Measurements from ENCODE around the gene RPL37.
"Not testable (repeated sequence)": the region's sequence is repeated elsewhere in the genome, so short reads cannot be mapped to it uniquely, and the experiment has no call there.

The RPL37 gene

DNA sequence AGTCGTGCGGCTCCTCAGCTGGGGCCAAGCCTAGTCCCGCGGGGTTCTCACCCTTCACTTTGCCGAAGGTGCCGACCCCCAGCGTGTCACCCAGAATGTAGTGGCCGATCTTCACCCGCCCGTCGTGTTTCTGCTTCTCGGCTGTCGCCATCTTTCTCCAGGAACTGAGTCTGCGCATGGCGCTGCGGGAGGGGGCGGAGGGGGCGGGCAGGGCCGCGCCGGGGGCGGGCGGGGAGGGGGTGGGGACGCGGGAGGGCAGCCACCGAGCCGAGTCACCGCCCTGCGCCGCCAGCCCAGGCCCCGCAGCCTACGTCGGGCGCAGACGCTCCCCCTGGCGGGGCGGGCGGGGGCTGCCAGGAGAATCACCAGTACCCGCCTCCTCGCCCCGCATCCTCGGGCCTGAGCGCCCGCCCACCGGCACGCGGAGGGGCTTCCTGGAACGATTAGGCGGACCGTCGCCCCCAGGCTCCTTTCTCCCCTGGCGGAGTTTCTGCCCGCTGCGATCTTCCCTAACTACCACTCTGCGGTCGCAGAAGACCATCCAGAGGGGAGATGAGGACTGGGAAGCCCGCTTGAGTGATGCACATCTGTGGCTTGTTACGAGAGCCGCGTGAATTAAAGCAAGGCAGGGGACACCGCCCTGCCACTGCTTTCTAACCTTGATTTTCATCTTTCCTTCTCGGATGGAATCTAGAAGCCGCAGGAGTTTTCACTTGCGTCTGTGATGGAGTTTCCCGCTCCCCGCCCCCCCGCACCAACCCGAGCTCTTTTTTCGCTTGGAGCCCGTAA lies 36.8 kb downstream of the RPL37 start, which contains the start of gene PRKAA1:
Gene PRKAA1 (minus strand): TSS at position 363 of the 789 bp plus-strand sequence. CDS start 185 bp downstream, at position 178.
- peak within 1 kb of the TSS; percentile 84 for H2BK120ac ChIP-seq (ENCODE audit: insufficient read depth, low read length, poor library complexity)
- no peaks in the 10 kb centered on the region for H3K27me3 ChIP-seq (ENCODE audit: insufficient read depth, low read length)
- H4K91ac ChIP-seq (ENCODE audit: low read depth, low read length): peak within 1 kb of the TSS; percentile 81
- peaks cover 6% of the 10 kb centered on the region for H3K79me2 ChIP-seq (ENCODE audit: control insufficient read depth, insufficient read depth, low read length, poor library complexity)
- H2AK5ac ChIP-seq (ENCODE audit: low read length): no peak within 1 kb of the TSS
- peak within 1 kb of the TSS; percentile 87 for H3K27ac ChIP-seq (ENCODE audit: low read depth, low read length)
- H3K23ac ChIP-seq (ENCODE audit: low read length): no peak within 1 kb of the TSS
- H3K9ac ChIP-seq (ENCODE audit: low read length): peak within 1 kb of the TSS; percentile 95
- peak; percentile 92 to 94 for DNase-seq
- no CpG with 5 or more reads among the region's 70 CpGs for WGBS (ENCODE audit: extremely low coverage, insufficient coverage, insufficient read length)
- H4K8ac ChIP-seq (ENCODE audit: low read depth, low read length): peak within 1 kb of the TSS; percentile 94
- peak within 1 kb of the TSS; percentile 81 for H3K4me2 ChIP-seq (ENCODE audit: low read length)
- no peaks in the 10 kb centered on the region for H3K9me3 ChIP-seq (ENCODE audit: insufficient read depth, low read depth, low read length)
- peak within 1 kb of the TSS; percentile 45 for H2BK12ac ChIP-seq (ENCODE audit: low read length)
- H3K4me3 ChIP-seq (ENCODE audit: low read depth, low read length): peak within 1 kb of the TSS; percentile 95
- H3K4me1 ChIP-seq (ENCODE audit: control insufficient read depth in 1 of 2, insufficient read depth in 2 of 2, low read length in 2 of 2): no peaks in the 10 kb centered on the region
- peak within 1 kb of the TSS; percentile 91 for H4K12ac ChIP-seq (ENCODE audit: low read depth, low read length)
- H3K4ac ChIP-seq (ENCODE audit: low read depth, low read length): peak within 1 kb of the TSS; percentile 81
- peaks cover 5% of the 10 kb centered on the region for H3K79me1 ChIP-seq (ENCODE audit: low read length)
- H2AFZ ChIP-seq (ENCODE audit: insufficient read depth, low read length, poor library complexity): peak within 1 kb of the TSS; percentile 98
- peak within 1 kb of the TSS; percentile 86 for H3K18ac ChIP-seq (ENCODE audit: low read length)
- peak within 1 kb of the TSS; percentile 94 for H3K14ac ChIP-seq (ENCODE audit: low read length)
- H3K36me3 ChIP-seq (ENCODE audit: control insufficient read depth in 1 of 2, insufficient read depth in 2 of 2, low read length in 2 of 2): peaks cover 0 to 3% of the 10 kb centered on the region in 2 experiments
- peak within 1 kb of the TSS; percentile 78 for H2BK5ac ChIP-seq (ENCODE audit: low read depth, low read length, poor library complexity)

- peaks cover 0 to 3% of the 10 kb centered on the region in 2 experiments for H3K36me3 ChIP-seq (ENCODE audit: control insufficient read depth in 1 of 2, insufficient read depth in 2 of 2, low read length in 2 of 2)
- no peak overlapping the region for H2AK5ac ChIP-seq (ENCODE audit: low read length)
- peak overlapping the region; percentile 94 for H3K14ac ChIP-seq (ENCODE audit: low read length)
- no CpG with 5 or more reads among the region's 56 CpGs for WGBS (ENCODE audit: extremely low coverage, insufficient coverage, insufficient read length)
- peak overlapping the region; percentile 91 for H4K12ac ChIP-seq (ENCODE audit: low read depth, low read length)
- H4K8ac ChIP-seq (ENCODE audit: low read depth, low read length): peak overlapping the region; percentile 94
- H2BK120ac ChIP-seq (ENCODE audit: insufficient read depth, low read length, poor library complexity): peak overlapping the region; percentile 84
- peak overlapping the region; percentile 27 for H2BK12ac ChIP-seq (ENCODE audit: low read length)
- H2AFZ ChIP-seq (ENCODE audit: insufficient read depth, low read length, poor library complexity): peak overlapping the region; percentile 93
- H3K79me2 ChIP-seq (ENCODE audit: control insufficient read depth, insufficient read depth, low read length, poor library complexity): peaks cover 6% of the 10 kb centered on the region
- H3K4me3 ChIP-seq (ENCODE audit: low read depth, low read length): peak overlapping the region; percentile 95
- H3K4me2 ChIP-seq (ENCODE audit: low read length): peak overlapping the region; percentile 60
- peak overlapping the region; percentile 78 for H2BK5ac ChIP-seq (ENCODE audit: low read depth, low read length, poor library complexity)
- peak; percentile 25 to 60 for DNase-seq
- no peak overlapping the region for H3K23ac ChIP-seq (ENCODE audit: low read length)
- peak overlapping the region; percentile 95 for H3K9ac ChIP-seq (ENCODE audit: low read length)
- no peaks in the 10 kb centered on the region for H3K9me3 ChIP-seq (ENCODE audit: insufficient read depth, low read depth, low read length)
- peak overlapping the region; percentile 81 for H4K91ac ChIP-seq (ENCODE audit: low read depth, low read length)
- H3K4ac ChIP-seq (ENCODE audit: low read depth, low read length): peak overlapping the region; percentile 81
- no peaks in the 10 kb centered on the region for H3K4me1 ChIP-seq (ENCODE audit: control insufficient read depth in 1 of 2, insufficient read depth in 2 of 2, low read length in 2 of 2)
- H3K79me1 ChIP-seq (ENCODE audit: low read length): peaks cover 5% of the 10 kb centered on the region
- H3K27me3 ChIP-seq (ENCODE audit: insufficient read depth, low read length): no peaks in the 10 kb centered on the region
- peak overlapping the region; percentile 87 for H3K27ac ChIP-seq (ENCODE audit: low read depth, low read length)
- peak overlapping the region; percentile 86 for H3K18ac ChIP-seq (ENCODE audit: low read length)
Observed at GRCh38 chr5:40797273-40798011, 37.6 kb downstream of the RPL37 start.

DNA sequence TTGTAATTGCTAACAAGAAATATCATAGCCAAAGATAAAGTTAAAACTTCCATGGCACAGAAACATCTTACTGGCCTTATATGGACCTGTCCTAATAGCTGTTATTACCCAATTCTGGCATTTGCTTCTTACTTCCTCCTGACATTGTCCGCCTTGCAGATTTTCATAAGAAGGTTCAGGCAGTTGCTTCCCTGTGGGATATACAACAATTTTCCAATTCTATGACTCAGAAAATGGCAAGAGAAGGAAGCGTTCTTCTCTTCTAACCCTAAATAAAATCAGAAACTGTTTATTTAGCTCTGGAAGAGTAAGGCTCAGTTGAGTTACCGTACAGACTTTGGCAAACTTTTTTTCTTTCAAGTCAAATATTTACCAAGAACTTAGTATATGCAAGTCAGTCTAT lies 38.5 kb downstream of the RPL37 start:
- no peak overlapping the region for H3K18ac ChIP-seq (ENCODE audit: low read length)
- H2BK5ac ChIP-seq (ENCODE audit: low read depth, low read length, poor library complexity): no peak overlapping the region
- no peak overlapping the region for H2AK5ac ChIP-seq (ENCODE audit: low read length)
- peak overlapping the region; percentile 75 for H3K4ac ChIP-seq (ENCODE audit: low read depth, low read length)
- H3K4me1 ChIP-seq (ENCODE audit: control insufficient read depth in 1 of 2, insufficient read depth in 2 of 2, low read length in 2 of 2): no peaks in the 10 kb centered on the region
- no peak overlapping the region for H3K9ac ChIP-seq (ENCODE audit: low read length)
- H4K12ac ChIP-seq (ENCODE audit: low read depth, low read length): no peak overlapping the region
- no peak overlapping the region for H3K4me3 ChIP-seq (ENCODE audit: low read depth, low read length)
- peak in 1 of 2 donors; percentile 19 for DNase-seq
- H3K36me3 ChIP-seq (ENCODE audit: control insufficient read depth in 1 of 2, insufficient read depth in 2 of 2, low read length in 2 of 2): peaks cover 0 to 3% of the 10 kb centered on the region in 2 experiments
- WGBS (ENCODE audit: extremely low coverage, insufficient coverage, insufficient read length): no CpG with 5 or more reads among the region's 3 CpGs
- H3K79me1 ChIP-seq (ENCODE audit: low read length): peaks cover 5% of the 10 kb centered on the region
- no peak overlapping the region for H3K23ac ChIP-seq (ENCODE audit: low read length)
- no peak overlapping the region for H3K14ac ChIP-seq (ENCODE audit: low read length)
- no peaks in the 10 kb centered on the region for H3K27me3 ChIP-seq (ENCODE audit: insufficient read depth, low read length)
- H4K91ac ChIP-seq (ENCODE audit: low read depth, low read length): no peak overlapping the region
- H3K4me2 ChIP-seq (ENCODE audit: low read length): no peak overlapping the region
- H2AFZ ChIP-seq (ENCODE audit: insufficient read depth, low read length, poor library complexity): no peak overlapping the region
- peaks cover 6% of the 10 kb centered on the region for H3K79me2 ChIP-seq (ENCODE audit: control insufficient read depth, insufficient read depth, low read length, poor library complexity)
- no peaks in the 10 kb centered on the region for H3K9me3 ChIP-seq (ENCODE audit: insufficient read depth, low read depth, low read length)
- H2BK120ac ChIP-seq (ENCODE audit: insufficient read depth, low read length, poor library complexity): no peak overlapping the region
- H2BK12ac ChIP-seq (ENCODE audit: low read length): no peak overlapping the region
- H3K27ac ChIP-seq (ENCODE audit: low read depth, low read length): no peak overlapping the region
- no peak overlapping the region for H4K8ac ChIP-seq (ENCODE audit: low read depth, low read length)

DNA sequence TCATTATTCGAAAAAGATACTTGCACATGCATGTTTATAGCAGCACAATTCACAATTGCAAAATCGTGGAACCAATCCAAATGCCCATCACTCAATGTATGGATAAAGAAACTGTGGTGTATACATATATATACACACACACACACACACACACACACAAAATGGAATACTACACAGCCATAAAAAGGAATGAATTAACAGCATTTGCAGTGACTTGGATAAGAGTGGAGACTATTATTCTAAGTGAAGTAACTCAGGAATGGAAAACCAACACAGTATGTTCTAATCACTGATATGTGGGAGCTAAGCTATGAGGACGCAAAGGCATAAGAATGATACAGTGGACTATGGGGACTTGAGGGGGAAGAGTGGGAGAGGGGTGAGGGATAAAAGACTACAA lies 40.1 kb downstream of the RPL37 start:
- not testable (repeated sequence) for H3K9me3 ChIP-seq (ENCODE audit: insufficient read depth, low read depth, low read length); H3K9ac ChIP-seq (ENCODE audit: low read length); H4K8ac ChIP-seq (ENCODE audit: low read depth, low read length); H3K36me3 ChIP-seq (ENCODE audit: control insufficient read depth in 1 of 2, insufficient read depth in 2 of 2, low read length in 2 of 2); H3K27ac ChIP-seq (ENCODE audit: low read depth, low read length); H2BK120ac ChIP-seq (ENCODE audit: insufficient read depth, low read length, poor library complexity); H3K4me1 ChIP-seq (ENCODE audit: control insufficient read depth in 1 of 2, insufficient read depth in 2 of 2, low read length in 2 of 2); DNase-seq; H3K4me3 ChIP-seq (ENCODE audit: low read depth, low read length); H3K4ac ChIP-seq (ENCODE audit: low read depth, low read length); H4K12ac ChIP-seq (ENCODE audit: low read depth, low read length); H4K91ac ChIP-seq (ENCODE audit: low read depth, low read length); H3K4me2 ChIP-seq (ENCODE audit: low read length); H3K23ac ChIP-seq (ENCODE audit: low read length); H2AK5ac ChIP-seq (ENCODE audit: low read length); H3K79me1 ChIP-seq (ENCODE audit: low read length); H3K18ac ChIP-seq (ENCODE audit: low read length); H3K14ac ChIP-seq (ENCODE audit: low read length); H2AFZ ChIP-seq (ENCODE audit: insufficient read depth, low read length, poor library complexity); H2BK12ac ChIP-seq (ENCODE audit: low read length); H3K27me3 ChIP-seq (ENCODE audit: insufficient read depth, low read length); H2BK5ac ChIP-seq (ENCODE audit: low read depth, low read length, poor library complexity); H3K79me2 ChIP-seq (ENCODE audit: control insufficient read depth, insufficient read depth, low read length, poor library complexity)
- WGBS (ENCODE audit: extremely low coverage, insufficient coverage, insufficient read length): no CpG with 5 or more reads among the region's 3 CpGs
